GM19455 (cell line): ENCODE results near the gene IMPG2.

Source experiments
- ATAC-seq: cut with Tn5 transposase; IDR thresholded peaks from one replicate; pipeline ENCODE4 v1.9.1; 2021; ENCODE audit not compliant: unreplicated experiment

Gene IMPG2

GRCh38 chr3:101278727-101279126 lies 41.6 kb downstream of the IMPG2 start:
- no peak for ATAC-seq

- no peak for ATAC-seq
Measured at GRCh38 chr3:101273608-101274007, 46.8 kb downstream of the IMPG2 start.

GRCh38 chr3:101273156-101273555 lies 47.2 kb downstream of the IMPG2 start:
- ATAC-seq: no peak

DNA sequence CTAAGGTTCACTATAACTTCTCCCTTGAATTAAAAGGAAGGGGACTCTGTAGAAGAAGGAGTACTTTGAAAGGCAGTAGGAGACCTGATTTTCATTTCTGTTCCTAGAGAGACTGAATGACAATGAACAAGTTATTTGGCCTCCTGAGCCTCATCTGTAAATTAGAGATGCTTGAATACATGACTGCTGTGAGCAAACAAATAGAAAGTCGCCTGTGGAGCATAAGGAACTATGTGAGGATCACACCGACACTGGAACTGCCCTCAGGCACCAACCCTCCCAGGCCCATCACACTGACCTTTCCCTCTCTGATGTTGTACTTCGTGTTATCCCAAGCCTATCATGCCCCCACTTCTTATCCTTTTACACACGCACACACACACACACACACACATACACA lies 48.6 kb downstream of the IMPG2 start:
- ATAC-seq: no peak

DNA sequence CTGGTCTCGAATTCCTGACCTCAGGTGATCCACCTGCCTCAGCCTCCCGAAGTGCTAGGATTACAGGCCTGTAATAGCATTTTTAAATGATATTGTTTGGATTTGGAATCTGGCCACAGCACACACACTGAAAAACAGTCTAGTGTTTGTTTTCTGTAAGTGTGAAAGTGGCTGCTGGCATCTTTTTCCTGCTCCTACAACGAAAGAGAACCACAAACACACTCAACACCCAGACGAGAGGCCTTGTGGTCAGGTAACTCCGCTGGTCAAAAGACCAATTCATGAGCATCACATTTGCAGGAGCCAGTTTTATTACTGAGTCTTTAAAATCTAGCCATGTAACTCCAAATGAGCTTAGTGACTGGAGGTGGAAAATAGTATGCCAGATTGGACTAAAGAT lies 50.2 kb downstream of the IMPG2 start:
- no peak for ATAC-seq

DNA sequence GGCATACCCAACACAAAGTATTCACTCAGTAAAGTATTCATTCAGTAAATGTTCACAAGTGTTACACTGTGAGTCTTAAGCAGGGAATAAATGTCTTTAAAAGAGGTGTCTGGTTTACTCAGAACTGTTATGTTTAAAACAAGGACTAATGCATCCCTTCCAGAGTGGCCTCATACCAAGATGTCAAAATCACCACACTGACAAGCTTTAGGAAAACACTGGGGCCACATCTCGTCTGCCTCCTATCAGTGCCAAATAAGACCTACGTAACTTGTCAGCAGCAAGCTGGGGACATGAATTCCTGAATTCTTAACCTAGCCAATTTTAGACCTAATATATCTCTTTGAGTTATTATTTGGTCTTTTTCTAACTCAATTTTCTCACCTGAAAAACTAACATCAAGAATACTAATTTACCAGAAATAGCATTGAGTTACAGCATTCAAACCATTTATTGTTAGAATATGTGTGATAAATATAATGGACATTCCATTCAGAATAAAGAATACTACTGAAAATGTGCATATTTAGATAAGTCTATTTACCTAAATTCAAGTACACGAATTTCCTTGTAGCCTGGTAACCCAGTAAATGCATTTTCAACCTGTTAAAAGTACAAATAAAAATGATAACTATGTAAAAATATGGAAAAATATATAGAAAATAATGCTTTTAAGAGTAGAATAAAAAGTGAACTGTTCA lies 51.3 kb downstream of the IMPG2 start:
- no peak for ATAC-seq

DNA sequence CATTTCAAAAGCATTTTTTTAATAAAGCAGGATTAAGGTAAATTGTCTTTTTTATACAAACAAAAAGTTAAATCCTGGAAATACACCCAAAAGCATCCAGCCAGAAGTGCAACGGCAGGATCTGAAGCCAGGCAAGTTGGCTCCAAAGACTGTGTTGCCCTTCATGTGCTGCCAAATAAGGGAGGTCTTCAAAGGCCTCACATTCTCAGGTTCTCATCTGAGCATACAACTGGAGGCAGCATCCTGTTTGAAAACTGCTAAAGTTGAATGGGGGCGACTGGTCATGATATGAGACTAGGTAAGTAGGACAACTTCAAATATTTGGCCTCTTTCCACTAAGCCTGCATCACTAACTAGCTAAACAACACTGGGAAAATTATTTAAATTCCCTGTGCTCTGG lies 52.2 kb downstream of the IMPG2 start:
- no peak for ATAC-seq

DNA sequence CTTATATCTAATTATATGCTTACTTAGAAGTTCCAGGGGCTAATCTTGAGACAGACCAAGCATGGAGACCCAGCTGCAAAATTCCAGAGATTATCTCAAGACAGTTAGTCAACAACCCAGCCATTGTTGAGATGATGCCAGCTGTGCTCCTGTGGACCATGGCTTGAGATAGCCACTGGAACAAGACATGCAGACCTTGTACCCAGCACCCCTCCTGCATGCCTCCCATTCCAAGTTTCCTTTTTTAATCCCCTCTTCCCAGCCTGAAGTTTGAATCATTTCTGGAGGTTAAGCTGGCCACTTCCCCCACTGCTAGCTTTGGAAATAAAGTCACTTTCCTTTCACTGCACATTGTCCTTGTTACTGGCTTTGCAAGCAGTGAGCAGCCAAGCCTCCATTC lies 53.8 kb downstream of the IMPG2 start:
- no peak for ATAC-seq

DNA sequence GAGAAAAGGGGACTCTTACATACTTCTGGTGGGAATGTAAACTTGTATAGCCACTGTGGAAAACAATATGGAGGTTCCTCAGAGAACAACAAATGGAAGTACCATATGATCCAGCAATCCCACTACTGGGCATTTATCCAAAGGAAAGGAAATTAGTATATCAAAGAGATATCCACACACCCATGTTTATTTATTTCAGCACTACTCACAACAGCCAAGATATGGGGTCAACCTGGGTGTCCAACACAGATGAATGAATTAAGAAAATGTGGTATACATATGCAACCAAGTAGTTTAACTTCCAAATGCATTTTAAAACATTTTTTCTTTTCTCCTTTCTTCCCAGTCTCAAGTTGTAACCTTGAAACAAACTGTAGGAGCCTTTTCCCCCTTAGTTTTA lies 54.3 kb downstream of the IMPG2 start:
- no peak for ATAC-seq

- ATAC-seq: peak; percentile 91
Measured at GRCh38 chr3:101262393-101263240, 57.8 kb downstream of the IMPG2 start.

- ATAC-seq: no peak
Measured at GRCh38 chr3:101261506-101261905, 58.9 kb downstream of the IMPG2 start.

GRCh38 chr3:101259485-101260341 lies 60.7 kb downstream of the IMPG2 start:
- ATAC-seq: no peak

DNA sequence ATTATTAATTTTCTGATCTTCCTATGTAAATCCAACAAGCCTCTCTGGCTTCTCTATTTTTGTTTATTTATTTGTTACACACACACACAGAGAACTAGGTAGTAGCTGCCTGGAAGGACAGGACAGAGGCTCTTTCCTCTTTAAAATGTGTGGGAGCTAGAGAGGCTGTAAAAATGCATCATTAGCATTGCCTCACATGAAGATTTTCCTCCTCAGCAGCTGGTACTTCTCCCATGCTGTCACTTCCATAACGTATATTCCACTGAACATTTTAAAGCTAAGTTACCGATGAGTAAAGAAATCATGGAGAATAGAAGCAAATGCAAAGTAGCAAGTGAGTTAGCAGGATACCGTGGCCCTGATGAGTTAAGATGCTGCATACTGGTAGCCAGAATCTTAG lies 63.9 kb downstream of the IMPG2 start:
- ATAC-seq: no peak

DNA sequence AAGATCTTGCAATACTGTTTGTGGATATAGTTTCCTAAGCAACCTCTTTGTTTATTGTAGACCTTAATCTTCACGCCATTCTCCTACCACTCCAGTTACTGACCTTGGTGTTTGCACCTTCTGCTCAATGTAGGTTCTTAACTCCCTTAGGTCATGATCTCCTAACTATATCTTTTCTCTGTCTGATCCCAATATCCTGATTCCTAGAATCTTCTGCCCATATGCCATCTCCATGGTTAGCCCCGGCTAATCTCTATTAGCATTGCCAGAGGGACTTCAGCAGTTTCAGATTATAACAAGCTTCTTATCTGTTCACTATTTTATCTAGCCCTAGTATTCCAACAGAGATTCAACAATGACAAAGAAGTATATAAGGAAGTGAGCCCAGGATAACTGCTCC lies 64.9 kb downstream of the IMPG2 start:
- ATAC-seq: no peak

DNA sequence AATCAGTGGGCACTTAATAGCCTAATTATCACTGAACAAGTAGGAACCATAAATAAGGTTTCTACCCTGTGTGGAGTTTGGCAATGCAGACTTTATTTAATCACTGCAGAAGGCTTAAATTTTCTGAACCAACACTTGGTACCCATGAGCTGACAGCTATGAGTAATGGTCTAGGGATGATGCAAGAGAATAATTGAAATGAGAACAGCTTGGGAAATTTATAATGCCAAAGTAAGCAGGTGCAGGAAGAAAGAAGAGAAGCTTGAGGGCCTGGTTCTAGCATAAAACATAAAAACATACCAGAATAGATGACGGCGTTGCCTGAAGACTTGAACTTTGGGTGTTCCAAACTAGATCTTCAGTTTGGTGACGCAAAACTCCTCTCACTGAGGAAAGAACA lies 67.0 kb downstream of the IMPG2 start:
- no peak for ATAC-seq

- ATAC-seq: no peak
Measured at GRCh38 chr3:101252945-101253344, 67.4 kb downstream of the IMPG2 start.

- ATAC-seq: no peak
Measured at GRCh38 chr3:101252307-101252706, 68.1 kb downstream of the IMPG2 start.

- no peak for ATAC-seq
Measured at GRCh38 chr3:101251441-101251840, 68.9 kb downstream of the IMPG2 start.

DNA sequence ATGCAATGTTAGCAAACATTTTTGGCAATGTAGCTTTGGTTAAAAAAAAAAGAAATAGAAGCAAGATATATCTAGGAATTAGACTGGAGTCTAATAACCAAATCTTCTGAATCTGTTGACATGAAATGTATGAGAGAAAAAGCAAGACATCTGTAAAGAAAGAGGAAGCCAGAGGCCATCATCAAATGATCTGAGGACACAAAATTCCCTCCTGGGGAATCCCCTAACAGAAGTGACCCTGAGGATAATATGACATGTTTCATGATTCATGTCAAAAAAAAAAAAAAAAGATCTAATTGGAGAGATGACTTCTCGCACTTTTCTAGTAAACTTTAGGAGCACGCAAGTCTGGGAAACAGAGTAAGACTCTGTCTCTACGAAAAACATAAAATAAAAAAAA lies 70.9 kb downstream of the IMPG2 start:
- ATAC-seq: no peak

- no peak for ATAC-seq
Measured at GRCh38 chr3:101248736-101249135, 71.6 kb downstream of the IMPG2 start.

- no peak for ATAC-seq
Measured at GRCh38 chr3:101244212-101244575, 76.2 kb downstream of the IMPG2 start.
